SK-N-SH treated with all-trans-retinoic acid at 6 μM for 48 hours (cell line): ENCODE measurements around the gene ZNHIT3.

Experiments used
- ATAC-seq: fragments of 200-7000 bp; cut with Tn5 transposase; 3 replicates; pipeline ENCODE4 v1.9.1; 2020; ENCODE audit warnings: mild to moderate bottlenecking, moderate library complexity
- ARNTL ChIP-seq: fragments of 450-650 bp; formaldehyde crosslinking; IDR thresholded peaks from 2 replicates; pipeline ENCODE4 v1.5.0; 2020; ENCODE audit warnings: low read depth, mild to moderate bottlenecking, moderate library complexity, borderline replicate concordance
- BACH2 ChIP-seq: fragments of 250-450 bp; sonication (Bioruptor Pico); IDR thresholded peaks from 2 replicates; pipeline ENCODE4 v1.9.0; 2021; ENCODE audit warnings: mild to moderate bottlenecking, borderline replicate concordance
- CSDC2 ChIP-seq: fragments of 250-450 bp; sonication (Bioruptor Pico); IDR thresholded peaks from 2 replicates; pipeline ENCODE4 v1.5.0; 2020; ENCODE audit warnings: mild to moderate bottlenecking, moderate library complexity
- GLIS3 ChIP-seq: fragments of 250-450 bp; sonication (Bioruptor Pico); IDR thresholded peaks from 2 replicates; pipeline ENCODE4 v1.5.0; 2020; ENCODE audit warnings: mild to moderate bottlenecking, moderate library complexity
- ISL1 ChIP-seq: fragments of 250-450 bp; sonication (Bioruptor Pico); IDR thresholded peaks from 2 replicates; pipeline ENCODE4 v2.1.2; 2022; ENCODE audit warnings: mild to moderate bottlenecking, moderate library complexity
- OSR1 ChIP-seq: fragments of 250-450 bp; sonication (Bioruptor Pico); IDR thresholded peaks from 2 replicates; pipeline ENCODE4 v1.8.0; 2022; ENCODE audit warnings: moderate library complexity, mild to moderate bottlenecking, inconsistent platforms
- PPARA ChIP-seq: fragments of 250-450 bp; sonication (Bioruptor Pico); IDR thresholded peaks from 2 replicates; pipeline ENCODE4 v1.5.0; 2020; ENCODE audit warnings: mild to moderate bottlenecking, borderline replicate concordance
- RARB ChIP-seq: fragments of 250-450 bp; sonication (Bioruptor Pico); IDR thresholded peaks from 2 replicates; pipeline ENCODE4 v1.8.0; 2021; ENCODE audit warnings: mild to moderate bottlenecking, moderate library complexity
- SNAI2 ChIP-seq: fragments of 250-450 bp; sonication (Bioruptor Pico); IDR thresholded peaks from 2 replicates; pipeline ENCODE4 v1.5.0; 2020; ENCODE audit warnings: mild to moderate bottlenecking, moderate library complexity
- TCF4 ChIP-seq: fragments of 250-450 bp; sonication (Bioruptor Pico); IDR thresholded peaks from 2 replicates; pipeline ENCODE4 v1.8.0; 2021; ENCODE audit warnings: mild to moderate bottlenecking, moderate library complexity, borderline replicate concordance
- TOX ChIP-seq: fragments of 250-450 bp; sonication (Bioruptor Pico); IDR thresholded peaks from 2 replicates; pipeline ENCODE4 v1.8.0; 2021; ENCODE audit warnings: mild to moderate bottlenecking, moderate library complexity, borderline replicate concordance
- ZC3H10 ChIP-seq: fragments of 250-450 bp; sonication (Bioruptor Pico); IDR thresholded peaks from 2 replicates; pipeline ENCODE4 v1.5.1; 2021; ENCODE audit warnings: mild to moderate bottlenecking, moderate library complexity
- ZFP3 ChIP-seq: fragments of 250-450 bp; sonication (Bioruptor Pico); IDR thresholded peaks from 2 replicates; pipeline ENCODE4 v1.5.0; 2020; ENCODE audit warnings: mild to moderate bottlenecking, moderate library complexity
- ZNF565 ChIP-seq: fragments of 450-650 bp; formaldehyde crosslinking; conservative IDR thresholded peaks from 2 replicates; pipeline ENCODE4 v1.5.0; 2020; ENCODE audit warnings: low read depth, mild to moderate bottlenecking, moderate library complexity
- ZNF70 ChIP-seq: fragments of 450-650 bp; formaldehyde crosslinking; IDR thresholded peaks from 2 replicates; pipeline ENCODE4 v1.5.0; 2020; ENCODE audit warnings: mild to moderate bottlenecking, moderate library complexity
- ZNF8 ChIP-seq: fragments of 450-650 bp; formaldehyde crosslinking; IDR thresholded peaks from 2 replicates; pipeline ENCODE4 v1.5.0; 2020; ENCODE audit warnings: mild to moderate bottlenecking, moderate library complexity
- TF ChIP-seq, protein P1 (sequence below): fragments of 250-450 bp; sonication (Bioruptor Pico); IDR thresholded peaks from 2 replicates; pipeline ENCODE4 v1.8.0; 2021; ENCODE audit warnings: low read depth, mild to moderate bottlenecking, moderate library complexity, borderline replicate concordance
- TF ChIP-seq, protein P2 (sequence below): fragments of 250-450 bp; sonication (Bioruptor Pico); IDR thresholded peaks from 2 replicates; pipeline ENCODE4 v1.5.1; 2020; ENCODE audit warnings: low read depth, mild to moderate bottlenecking, moderate library complexity
- TF ChIP-seq, protein P3 (sequence below): fragments of 250-450 bp; sonication (Bioruptor Pico); IDR thresholded peaks from 2 replicates; pipeline ENCODE4 v1.8.0; 2020; ENCODE audit warnings: mild to moderate bottlenecking, moderate library complexity, borderline replicate concordance
- TF ChIP-seq, protein P4 (sequence below): fragments of 250-450 bp; sonication (Bioruptor Pico); IDR thresholded peaks from 2 replicates; pipeline ENCODE4 v1.5.0; 2020; ENCODE audit warnings: mild to moderate bottlenecking, moderate library complexity

Gene ZNHIT3

DNA sequence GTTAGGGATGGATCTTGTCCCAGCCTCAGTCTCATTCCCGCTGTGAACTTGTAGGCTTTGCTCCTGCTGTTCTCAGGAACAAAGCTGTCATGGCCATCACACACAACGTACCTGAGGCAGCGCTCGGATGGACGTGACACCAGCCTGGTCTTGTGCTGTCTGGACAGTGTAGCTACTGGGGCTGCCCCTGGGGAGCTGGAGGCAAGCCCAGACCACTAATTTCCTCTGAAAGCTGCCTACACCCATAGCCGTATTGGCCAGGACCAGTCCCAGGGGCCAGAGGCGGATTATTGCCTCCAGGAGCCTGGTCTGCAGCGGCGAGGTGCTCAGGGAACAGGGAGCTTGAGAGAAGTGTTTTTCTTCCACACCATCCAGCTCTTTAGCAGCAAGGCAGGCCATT is 11.7 kb downstream of the ZNHIT3 start:
- no peak for TF ChIP-seq ISL1 (CRISPR knock-in tag)
- ATAC-seq = no peak

DNA sequence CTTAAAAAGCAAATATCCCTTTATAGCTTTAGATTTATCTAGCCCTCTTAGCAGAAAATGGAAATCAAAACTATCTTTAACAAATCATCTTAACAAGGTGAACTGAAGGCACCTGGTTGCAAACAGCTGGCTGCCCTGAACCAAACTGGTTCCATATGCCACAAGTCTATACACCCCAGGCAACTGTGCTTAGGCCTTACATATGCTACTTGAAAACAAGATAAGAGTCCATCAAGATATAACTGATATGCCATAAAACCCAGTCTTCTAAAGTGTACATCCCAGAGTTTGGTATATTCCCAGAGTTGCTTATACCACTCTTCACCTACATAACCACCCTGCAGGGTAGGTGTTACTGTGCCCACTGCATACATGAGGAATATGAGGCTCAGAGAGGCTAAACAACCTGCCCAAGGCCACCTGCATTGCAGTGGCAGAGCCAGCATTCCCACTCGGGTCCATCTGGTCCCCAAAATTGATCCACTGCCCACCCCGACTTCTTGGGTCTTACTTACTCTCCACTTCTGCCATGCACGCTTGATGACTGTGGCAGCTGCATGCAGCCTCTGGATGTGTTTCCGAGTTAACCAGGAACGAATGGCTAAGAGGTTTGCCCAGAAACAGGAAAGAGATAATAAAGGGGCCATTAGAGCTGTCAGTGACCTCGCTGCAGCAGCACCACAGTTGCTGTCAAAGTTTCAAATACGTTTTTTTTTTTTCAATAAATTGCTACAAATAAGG is 12.2 kb downstream of the ZNHIT3 start:
- TF ChIP-seq TCF4 (CRISPR knock-in tag) (peak; percentile 48; the same call in 1 of the 2 replicates), TOX (CRISPR knock-in tag) (no peak)
- ATAC-seq = no peak

DNA sequence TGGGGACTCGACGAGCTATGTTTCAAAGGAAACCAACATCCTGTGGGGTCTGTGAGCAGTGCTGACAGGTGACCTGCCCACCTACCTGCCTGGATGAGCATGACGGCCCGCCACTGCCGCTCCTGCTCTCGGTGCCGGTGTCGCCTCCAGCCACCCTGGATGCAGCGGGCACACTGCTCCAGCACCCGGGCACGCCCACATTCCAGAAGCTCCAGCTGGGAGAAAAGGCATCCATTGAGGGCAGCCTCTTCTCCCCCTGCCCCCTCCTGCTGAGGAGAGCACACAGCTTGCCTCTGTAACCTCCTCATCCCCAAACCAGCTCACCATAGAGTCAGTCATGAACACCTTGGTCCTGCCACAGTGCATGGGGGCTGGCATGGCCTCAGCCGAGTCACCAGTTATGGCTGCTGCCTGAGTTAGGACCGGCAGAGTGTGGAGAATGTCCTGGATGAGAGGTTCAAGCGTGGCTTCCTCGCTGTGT is 14.3 kb downstream of the ZNHIT3 start:
- ATAC-seq = no peak; the same call in 2 of the 3 replicates
- TF ChIP-seq SNAI2 (CRISPR knock-in tag) = no peak
- TF ChIP-seq CSDC2 (CRISPR knock-in tag) = no peak
- TF ChIP-seq, protein P1, sequence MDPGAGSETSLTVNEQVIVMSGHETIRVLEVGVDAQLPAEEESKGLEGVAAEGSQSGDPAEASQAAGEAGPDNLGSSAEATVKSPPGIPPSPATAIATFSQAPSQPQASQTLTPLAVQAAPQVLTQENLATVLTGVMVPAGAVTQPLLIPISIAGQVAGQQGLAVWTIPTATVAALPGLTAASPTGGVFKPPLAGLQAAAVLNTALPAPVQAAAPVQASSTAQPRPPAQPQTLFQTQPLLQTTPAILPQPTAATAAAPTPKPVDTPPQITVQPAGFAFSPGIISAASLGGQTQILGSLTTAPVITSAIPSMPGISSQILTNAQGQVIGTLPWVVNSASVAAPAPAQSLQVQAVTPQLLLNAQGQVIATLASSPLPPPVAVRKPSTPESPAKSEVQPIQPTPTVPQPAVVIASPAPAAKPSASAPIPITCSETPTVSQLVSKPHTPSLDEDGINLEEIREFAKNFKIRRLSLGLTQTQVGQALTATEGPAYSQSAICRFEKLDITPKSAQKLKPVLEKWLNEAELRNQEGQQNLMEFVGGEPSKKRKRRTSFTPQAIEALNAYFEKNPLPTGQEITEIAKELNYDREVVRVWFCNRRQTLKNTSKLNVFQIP = no peak

DNA sequence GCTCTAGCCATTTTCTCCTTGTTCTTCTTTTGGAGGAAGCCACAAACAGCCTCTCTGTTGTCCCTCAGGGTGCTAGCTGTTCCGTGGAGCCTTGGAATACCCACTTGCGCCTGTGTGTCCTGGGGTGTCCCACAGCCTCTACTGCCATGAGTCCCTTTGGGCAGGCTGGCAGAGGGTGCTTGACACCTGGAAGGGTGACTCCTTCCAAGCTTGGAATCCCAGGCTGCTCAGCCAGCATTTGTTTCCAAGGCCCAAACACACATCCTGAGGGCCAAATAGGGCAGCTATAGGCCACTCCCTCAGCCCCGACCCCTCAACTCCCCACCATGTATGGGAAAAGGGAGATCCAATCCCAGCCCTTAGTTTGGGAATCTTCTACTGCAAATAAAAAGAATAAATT is 14.9 kb downstream of the ZNHIT3 start:
- TF ChIP-seq SNAI2 (CRISPR knock-in tag) = no peak
- no peak for TF ChIP-seq ZC3H10 (CRISPR knock-in tag)
- no peak for ATAC-seq

DNA sequence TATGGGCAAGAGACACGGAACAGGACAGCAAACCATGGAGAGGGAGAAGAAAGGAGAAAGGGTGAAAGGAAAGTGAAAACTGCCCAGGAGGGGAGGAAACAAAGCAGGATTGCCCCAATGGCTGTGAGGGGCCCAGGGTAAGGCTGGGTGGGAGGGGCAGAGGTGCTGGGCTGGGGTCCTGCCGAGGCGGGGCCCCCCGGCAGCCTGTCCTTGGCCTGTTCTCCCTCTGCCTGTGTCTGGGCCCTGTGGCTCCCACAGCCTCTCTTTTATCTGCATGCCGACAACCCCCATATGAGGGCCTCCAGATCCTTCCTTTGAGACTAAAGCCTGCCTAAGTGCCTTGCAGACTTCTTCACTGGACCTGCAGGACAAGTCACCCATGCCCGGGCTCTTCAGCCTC is 15.5 kb downstream of the ZNHIT3 start:
- no peak for ATAC-seq
- no peak for TF ChIP-seq SNAI2 (CRISPR knock-in tag)
- no peak for TF ChIP-seq RARB (CRISPR knock-in tag)
- TF ChIP-seq ARNTL (CRISPR knock-in tag) = no peak
- no peak for TF ChIP-seq ZNF8 (CRISPR knock-in tag)
- TF ChIP-seq, protein P2, sequence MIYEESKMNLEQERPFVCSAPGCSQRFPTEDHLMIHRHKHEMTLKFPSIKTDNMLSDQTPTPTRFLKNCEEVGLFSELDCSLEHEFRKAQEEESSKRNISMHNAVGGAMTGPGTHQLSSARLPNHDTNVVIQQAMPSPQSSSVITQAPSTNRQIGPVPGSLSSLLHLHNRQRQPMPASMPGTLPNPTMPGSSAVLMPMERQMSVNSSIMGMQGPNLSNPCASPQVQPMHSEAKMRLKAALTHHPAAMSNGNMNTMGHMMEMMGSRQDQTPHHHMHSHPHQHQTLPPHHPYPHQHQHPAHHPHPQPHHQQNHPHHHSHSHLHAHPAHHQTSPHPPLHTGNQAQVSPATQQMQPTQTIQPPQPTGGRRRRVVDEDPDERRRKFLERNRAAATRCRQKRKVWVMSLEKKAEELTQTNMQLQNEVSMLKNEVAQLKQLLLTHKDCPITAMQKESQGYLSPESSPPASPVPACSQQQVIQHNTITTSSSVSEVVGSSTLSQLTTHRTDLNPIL = no peak
- no peak for TF ChIP-seq ZNF565 (CRISPR knock-in tag)
- no peak for TF ChIP-seq GLIS3 (CRISPR knock-in tag)
- TF ChIP-seq, protein P3, sequence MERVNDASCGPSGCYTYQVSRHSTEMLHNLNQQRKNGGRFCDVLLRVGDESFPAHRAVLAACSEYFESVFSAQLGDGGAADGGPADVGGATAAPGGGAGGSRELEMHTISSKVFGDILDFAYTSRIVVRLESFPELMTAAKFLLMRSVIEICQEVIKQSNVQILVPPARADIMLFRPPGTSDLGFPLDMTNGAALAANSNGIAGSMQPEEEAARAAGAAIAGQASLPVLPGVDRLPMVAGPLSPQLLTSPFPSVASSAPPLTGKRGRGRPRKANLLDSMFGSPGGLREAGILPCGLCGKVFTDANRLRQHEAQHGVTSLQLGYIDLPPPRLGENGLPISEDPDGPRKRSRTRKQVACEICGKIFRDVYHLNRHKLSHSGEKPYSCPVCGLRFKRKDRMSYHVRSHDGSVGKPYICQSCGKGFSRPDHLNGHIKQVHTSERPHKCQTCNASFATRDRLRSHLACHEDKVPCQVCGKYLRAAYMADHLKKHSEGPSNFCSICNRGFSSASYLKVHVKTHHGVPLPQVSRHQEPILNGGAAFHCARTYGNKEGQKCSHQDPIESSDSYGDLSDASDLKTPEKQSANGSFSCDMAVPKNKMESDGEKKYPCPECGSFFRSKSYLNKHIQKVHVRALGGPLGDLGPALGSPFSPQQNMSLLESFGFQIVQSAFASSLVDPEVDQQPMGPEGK (CRISPR knock-in tag) = no peak
- TF ChIP-seq OSR1 (CRISPR knock-in tag) = no peak
- TF ChIP-seq ZNF70 (CRISPR knock-in tag) = no peak
- no peak for TF ChIP-seq TOX (CRISPR knock-in tag)
- TF ChIP-seq ISL1 (CRISPR knock-in tag) = no peak
- no peak for TF ChIP-seq BACH2 (CRISPR knock-in tag)
- TF ChIP-seq CSDC2 (CRISPR knock-in tag) = no peak
- TF ChIP-seq, protein P4, sequence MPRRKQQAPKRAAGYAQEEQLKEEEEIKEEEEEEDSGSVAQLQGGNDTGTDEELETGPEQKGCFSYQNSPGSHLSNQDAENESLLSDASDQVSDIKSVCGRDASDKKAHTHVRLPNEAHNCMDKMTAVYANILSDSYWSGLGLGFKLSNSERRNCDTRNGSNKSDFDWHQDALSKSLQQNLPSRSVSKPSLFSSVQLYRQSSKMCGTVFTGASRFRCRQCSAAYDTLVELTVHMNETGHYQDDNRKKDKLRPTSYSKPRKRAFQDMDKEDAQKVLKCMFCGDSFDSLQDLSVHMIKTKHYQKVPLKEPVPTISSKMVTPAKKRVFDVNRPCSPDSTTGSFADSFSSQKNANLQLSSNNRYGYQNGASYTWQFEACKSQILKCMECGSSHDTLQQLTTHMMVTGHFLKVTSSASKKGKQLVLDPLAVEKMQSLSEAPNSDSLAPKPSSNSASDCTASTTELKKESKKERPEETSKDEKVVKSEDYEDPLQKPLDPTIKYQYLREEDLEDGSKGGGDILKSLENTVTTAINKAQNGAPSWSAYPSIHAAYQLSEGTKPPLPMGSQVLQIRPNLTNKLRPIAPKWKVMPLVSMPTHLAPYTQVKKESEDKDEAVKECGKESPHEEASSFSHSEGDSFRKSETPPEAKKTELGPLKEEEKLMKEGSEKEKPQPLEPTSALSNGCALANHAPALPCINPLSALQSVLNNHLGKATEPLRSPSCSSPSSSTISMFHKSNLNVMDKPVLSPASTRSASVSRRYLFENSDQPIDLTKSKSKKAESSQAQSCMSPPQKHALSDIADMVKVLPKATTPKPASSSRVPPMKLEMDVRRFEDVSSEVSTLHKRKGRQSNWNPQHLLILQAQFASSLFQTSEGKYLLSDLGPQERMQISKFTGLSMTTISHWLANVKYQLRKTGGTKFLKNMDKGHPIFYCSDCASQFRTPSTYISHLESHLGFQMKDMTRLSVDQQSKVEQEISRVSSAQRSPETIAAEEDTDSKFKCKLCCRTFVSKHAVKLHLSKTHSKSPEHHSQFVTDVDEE = no peak
- TF ChIP-seq ZFP3 (CRISPR knock-in tag) = no peak
- no peak for TF ChIP-seq PPARA (CRISPR knock-in tag)
